ENCODE results near the gene ANO8.

The ANO8 gene

GRCh38 chr19:17347877-17348276 lies 13.2 kb upstream of the ANO8 start:
- DNase-seq (ENCODE audit: low spot score), result no peak

GRCh38 chr19:17347361-17347760 lies 12.7 kb upstream of the ANO8 start:
- no peak for DNase-seq (ENCODE audit: low spot score)

- no peak for DNase-seq (ENCODE audit: low spot score)
Measured at GRCh38 chr19:17346109-17346671, 11.5 kb upstream of the ANO8 start.

- no peak for DNase-seq (ENCODE audit: low spot score)
Measured at GRCh38 chr19:17341845-17342244, 7.2 kb upstream of the ANO8 start.

- no peak for DNase-seq (ENCODE audit: low spot score)
Measured at GRCh38 chr19:17341386-17341785, 6.7 kb upstream of the ANO8 start.

GRCh38 chr19:17340871-17341357 lies 6.3 kb upstream of the ANO8 start:
- DNase-seq (ENCODE audit: low spot score), result no peak

- DNase-seq (ENCODE audit: low spot score), result no peak
Measured at GRCh38 chr19:17340302-17340870, 5.7 kb upstream of the ANO8 start.

GRCh38 chr19:17339088-17339741 lies 4.6 kb upstream of the ANO8 start:
- DNase-seq (ENCODE audit: low spot score), result no peak

GRCh38 chr19:17338433-17339078 lies 3.9 kb upstream of the ANO8 start:
- no peak for DNase-seq (ENCODE audit: low spot score)

GRCh38 chr19:17337675-17338432 lies 3.2 kb upstream of the ANO8 start:
- no peak for DNase-seq (ENCODE audit: low spot score)

- peak; percentile 98 for DNase-seq (ENCODE audit: low spot score)
Measured at GRCh38 chr19:17336872-17337674, 2.4 kb upstream of the ANO8 start, which contains the start of gene GTPBP3. Gene GTPBP3, plus strand, starts transcription at chr19:17337553. Its CDS starts 59 bp downstream, at chr19:17337612.

GRCh38 chr19:17335575-17335974 lies 920 bp upstream of the ANO8 start:
- no peak for DNase-seq (ENCODE audit: low spot score)

GRCh38 chr19:17333611-17334413 lies 843 bp downstream of the ANO8 start:
- no peak for DNase-seq (ENCODE audit: low spot score)

- DNase-seq (ENCODE audit: low spot score), result no peak
Measured at GRCh38 chr19:17332677-17333581, 1.7 kb downstream of the ANO8 start.

- no peak for DNase-seq (ENCODE audit: low spot score)
Measured at GRCh38 chr19:17332360-17332676, 2.3 kb downstream of the ANO8 start.

GRCh38 chr19:17331045-17331558 lies 3.6 kb downstream of the ANO8 start:
- DNase-seq (ENCODE audit: low spot score), result no peak

GRCh38 chr19:17330262-17331044 lies 4.2 kb downstream of the ANO8 start:
- DNase-seq (ENCODE audit: low spot score), result no peak

Data from globus pallidus (tissue), 1 donor.